GM04503 (cell line): Measurements from ENCODE around the gene AFAP1L1.
"Not testable (repeated sequence)": the region's sequence is repeated elsewhere in the genome, so short reads cannot be mapped to it uniquely, and the experiment has no call there.

Source experiments
- DNase-seq: peaks from one replicate; pipeline ENCODE4 v3.0.0-alpha.2; 2012; ENCODE audit warnings: low read depth

Gene AFAP1L1

DNA sequence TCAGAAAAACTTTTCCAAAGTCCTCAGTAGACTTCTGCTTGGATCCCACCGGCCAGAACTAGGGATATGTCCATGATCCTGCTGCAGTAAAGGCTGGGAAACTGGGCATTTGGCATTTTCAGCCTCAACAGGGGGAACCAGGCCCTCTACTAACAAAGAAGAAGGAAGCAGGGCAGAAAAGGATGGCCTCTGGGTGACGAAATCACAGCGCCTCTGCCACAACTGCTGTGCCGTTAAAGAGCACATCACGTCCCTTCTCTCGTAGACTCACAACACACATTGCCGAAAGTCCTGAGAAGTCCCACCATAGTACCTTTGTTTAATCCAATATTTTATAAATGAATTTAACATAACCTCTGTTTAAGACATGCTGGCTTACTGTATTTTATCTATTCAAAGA lies 10.4 kb upstream of the AFAP1L1 start:
- DNase-seq = no peak

DNA sequence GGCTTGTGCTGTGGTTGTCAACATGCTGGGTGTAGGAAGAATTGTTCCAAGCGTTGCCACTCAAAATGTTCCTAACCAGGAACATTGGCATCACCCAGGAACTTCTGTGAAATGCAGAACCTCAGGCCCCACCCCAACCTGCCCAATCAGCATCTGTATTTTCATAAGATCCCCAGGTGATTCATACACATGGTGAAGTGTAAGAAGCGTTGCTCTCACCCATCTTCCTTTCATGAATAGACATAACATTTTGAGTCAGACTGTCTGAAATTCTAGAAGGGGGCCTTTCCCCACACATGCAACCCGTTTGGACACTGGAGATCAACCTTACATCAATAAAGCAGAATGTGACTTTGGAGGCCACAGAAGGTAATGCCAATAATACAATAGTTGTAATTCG lies 9.3 kb upstream of the AFAP1L1 start:
- DNase-seq = no peak

- DNase-seq = no peak
These were observed 7.1 kb upstream of the AFAP1L1 start for GRCh38 chr5:149264439-149265067.

DNA sequence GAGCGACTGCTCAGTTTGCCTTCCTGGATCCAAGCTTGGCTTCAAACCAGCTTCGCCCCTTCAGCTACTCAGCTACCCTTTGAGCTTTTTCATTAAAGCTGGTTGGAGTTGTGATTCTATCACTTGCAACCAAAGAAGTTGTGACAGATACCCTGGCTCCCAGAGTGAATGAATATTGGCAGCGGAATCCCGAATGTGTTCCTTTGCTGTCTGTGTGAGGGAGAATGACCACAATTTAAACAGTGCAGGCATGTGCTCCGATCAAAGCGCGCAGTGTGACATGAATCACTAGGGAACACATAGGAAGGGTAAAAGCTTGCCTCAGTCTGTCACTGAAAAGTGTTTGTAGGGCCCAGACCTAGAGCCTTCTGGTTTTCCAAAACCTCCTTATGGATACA lies 6.6 kb upstream of the AFAP1L1 start:
- no peak for DNase-seq

- DNase-seq = no peak
These were observed 6.1 kb upstream of the AFAP1L1 start for GRCh38 chr5:149265597-149265996.

GRCh38 chr5:149267241-149267973 lies 4.3 kb upstream of the AFAP1L1 start:
- DNase-seq = no peak

GRCh38 chr5:149268928-149269557 lies 2.6 kb upstream of the AFAP1L1 start:
- no peak for DNase-seq

DNA sequence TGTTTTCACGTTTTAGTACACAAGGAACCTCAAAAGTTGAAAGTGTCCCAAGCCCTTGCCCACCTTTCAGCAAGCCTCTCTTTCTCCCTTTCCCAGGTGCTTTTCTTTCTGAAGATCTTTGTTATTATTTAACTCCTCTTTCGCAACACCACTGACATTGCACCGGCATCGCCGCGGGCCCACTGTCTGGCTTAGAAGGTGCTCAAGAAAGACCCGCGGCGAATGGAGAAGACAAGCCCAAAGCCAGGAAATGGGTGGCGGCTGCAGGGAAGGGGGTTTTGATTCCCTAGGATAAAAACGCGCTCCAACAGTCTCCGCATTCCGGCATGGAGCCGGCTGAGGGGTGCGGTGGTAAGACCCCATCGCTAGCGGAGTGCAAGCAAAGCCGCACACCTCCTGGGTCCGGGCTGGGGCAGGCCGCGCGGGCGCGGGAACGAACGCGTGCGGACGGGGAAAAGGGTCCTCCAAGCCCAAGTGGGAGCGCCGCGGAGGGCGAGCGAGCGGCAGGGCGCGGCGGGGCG lies 404 bp upstream of the AFAP1L1 start:
- no peak for DNase-seq

DNA sequence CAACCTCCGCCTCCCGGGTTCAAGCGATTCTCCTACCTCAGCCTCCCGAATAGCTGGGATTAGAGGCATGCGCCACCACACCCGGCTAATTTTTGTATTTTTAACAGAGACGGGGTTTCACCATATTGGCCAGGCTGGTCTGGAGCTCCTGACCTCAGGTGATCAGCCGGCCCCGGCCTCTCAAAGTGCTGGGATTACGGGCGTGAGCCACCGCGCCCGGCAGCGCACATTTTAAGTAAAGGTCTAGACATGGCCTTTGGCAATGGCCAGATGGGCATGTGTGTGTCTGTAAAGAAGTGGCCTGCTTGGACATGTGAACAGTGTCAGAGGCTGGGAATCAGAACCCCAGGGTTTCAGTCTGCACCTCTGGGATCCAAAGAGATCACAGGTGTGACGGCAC lies 1.1 kb downstream of the AFAP1L1 start:
- not testable (repeated sequence) for DNase-seq

- DNase-seq = no peak
These were observed 1.6 kb downstream of the AFAP1L1 start for GRCh38 chr5:149273237-149273636.

DNA sequence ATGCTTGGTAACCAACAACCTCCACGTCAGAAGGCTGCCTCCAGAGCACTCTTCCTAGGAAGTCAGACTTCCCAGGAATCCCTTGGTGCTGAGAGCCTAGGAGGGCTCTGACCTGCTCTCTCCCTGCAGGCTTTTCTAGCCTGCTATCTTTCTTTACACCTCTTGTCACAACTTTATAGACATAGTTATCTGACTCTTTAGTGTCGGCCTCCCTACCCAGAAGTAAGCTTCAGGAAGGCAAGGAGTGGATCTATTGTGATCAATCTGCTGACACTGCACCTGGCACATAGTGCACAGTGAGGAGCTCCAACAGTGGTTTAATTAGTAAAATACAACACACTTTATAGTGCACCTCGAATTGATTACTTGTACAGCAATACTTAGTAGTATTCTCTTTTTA lies 2.3 kb downstream of the AFAP1L1 start:
- no peak for DNase-seq

DNA sequence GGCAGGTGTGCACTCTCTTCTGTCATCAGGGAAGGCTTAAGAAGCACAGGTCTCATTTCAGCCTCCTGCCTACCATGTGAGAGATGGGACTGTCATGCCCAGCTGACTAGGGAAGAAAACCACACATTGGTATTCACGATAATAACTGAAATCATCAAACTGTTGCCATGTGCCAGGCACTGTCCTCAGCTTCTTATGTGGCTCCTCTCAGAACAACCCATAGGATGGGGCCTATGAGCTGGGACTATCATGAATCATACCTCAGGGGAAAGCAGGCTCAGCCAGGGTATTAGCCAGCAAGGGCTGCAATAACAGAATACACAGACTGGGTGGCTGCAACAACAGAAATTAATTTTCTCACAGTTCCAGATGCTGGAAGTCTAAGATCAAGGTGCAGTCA lies 3.3 kb downstream of the AFAP1L1 start:
- no peak for DNase-seq

- no peak for DNase-seq
These were observed 6.1 kb downstream of the AFAP1L1 start for GRCh38 chr5:149277801-149278200.

DNA sequence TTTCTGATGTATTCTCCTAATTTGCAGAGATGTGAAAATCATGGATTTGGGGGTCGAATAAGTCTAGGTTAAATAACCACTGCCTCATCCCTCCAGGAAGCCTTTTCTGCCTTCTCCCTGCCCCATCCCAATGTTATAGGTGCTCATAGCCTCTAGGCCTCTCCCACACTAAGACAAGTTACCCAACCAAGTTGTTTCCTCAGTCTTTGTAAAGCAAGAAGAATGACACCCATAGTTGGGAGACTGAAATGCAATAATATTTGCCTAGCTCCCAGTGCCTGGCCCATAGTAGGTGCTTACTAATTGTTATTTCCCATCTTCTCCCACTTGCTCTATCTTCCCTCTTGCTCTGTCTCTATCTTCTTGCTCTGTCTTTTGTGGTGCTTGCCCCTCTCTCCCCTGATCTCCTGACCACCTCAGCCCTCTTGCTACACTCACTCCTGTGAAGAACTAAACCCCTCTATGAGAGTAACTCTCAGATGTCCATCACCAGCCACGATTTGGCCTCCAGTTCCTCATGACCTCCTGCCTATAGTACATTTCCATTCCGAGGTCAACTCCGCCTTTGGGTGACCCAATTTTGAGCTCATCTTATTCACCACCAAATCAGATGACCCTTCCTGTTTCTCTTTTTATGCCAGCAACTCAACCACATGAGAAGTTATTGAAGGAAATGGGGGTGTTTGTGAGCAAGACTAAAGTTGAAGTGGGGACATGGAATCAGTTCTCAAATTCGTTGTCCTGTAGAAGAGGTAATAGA lies 7.0 kb downstream of the AFAP1L1 start:
- no peak for DNase-seq

- DNase-seq = no peak
These were observed 8.0 kb downstream of the AFAP1L1 start for GRCh38 chr5:149279661-149280060.

DNA sequence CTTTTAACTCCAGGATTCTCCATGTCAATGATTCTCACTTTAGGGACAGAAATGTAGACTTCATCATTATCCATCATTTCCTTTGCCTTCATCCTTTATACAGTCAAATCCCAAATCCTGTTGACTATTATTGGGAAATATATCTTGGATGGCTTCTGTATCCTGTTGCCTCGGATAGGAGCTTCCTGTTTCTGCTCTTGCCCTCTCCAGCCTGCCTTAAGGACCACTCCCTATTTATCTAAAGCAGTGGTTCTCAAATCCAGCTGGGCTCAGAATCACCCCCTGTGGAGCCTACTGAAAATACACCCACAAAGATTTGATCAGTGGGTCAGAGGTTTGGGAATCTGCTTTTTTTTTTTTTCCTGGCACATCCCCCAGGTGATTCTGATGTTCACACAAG lies 8.5 kb downstream of the AFAP1L1 start:
- no peak for DNase-seq

DNA sequence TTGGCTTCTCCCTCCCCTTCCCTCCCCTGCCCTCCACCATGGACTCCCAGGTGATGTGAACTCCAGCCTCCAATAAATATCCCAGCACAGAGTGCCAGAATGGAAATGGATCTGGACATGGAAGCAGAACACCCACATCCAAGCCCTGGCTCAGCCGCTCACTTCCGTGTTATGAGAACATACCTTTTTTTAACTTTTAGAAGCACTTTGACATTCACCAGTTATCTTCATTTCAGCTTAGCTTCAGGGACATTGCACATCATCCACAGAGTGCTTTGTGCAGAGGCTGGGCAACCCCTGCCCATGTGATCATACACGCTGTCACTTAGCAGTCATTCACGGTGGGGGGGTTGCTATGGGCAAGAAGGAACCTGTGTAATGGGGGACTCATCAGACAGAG lies 9.1 kb downstream of the AFAP1L1 start:
- DNase-seq = no peak

DNA sequence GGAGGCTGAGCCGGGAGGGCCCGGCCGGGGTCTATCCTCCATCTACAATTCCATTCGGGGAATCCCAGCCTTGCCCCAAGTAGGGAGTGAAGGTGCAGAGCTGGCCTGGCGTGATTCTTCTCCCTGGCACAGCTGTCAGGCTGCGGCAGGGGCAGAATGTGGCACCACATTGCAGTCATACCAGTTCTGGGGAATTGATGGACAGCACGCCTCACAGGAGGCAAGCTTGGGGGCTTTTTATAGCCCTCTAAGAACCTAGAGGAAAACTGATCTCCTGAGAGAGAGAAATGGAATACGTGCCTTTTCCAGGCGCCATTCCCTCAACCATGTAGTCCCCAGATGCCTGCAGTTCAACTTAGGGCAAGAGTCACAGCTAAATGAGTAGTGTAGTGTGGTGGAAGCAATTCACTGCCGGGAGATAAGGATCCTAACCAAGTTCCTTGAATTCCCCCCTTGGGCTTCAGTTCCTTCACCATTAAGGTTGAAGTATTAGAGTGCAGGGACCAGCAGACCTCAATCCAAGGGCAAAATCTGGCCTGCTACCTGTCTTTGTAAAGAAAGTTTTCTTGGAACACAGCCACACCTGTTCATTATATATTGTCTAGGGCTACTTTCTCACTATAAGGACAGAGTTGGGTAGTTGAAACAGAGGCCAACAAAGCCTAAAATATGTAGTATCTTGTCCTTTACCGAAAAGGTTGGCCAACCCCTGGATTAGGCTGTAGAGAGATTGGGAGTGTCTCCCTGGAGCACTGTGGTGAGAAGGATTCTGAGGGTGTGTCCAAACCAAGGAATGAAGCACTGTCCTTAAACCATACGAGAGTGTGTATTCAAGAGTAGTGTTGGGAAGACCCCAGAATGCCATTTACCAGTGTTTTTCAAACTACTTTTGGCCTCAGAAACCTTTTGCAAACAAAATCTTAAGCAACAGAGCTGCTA lies 10.6 kb downstream of the AFAP1L1 start:
- no peak for DNase-seq

DNA sequence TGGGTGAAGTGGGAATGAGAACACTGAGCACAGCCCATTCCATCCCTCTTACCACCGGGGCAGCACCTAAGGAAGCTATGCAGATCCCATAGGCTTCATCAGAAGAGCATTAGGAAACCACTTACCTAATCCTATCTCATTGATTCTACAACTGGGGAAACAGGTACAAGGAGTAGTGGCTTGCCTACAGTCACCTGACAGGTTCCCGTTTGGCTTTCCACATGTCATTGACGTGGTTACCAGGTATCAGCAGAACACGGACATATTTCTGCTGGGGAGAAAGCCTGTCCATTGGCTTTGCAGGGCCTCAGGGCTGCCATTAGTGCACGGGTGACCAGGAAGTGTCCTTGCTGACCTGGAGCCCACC lies 11.3 kb downstream of the AFAP1L1 start:
- DNase-seq = no peak

GRCh38 chr5:149283626-149284480 lies 12.2 kb downstream of the AFAP1L1 start:
- no peak for DNase-seq

DNA sequence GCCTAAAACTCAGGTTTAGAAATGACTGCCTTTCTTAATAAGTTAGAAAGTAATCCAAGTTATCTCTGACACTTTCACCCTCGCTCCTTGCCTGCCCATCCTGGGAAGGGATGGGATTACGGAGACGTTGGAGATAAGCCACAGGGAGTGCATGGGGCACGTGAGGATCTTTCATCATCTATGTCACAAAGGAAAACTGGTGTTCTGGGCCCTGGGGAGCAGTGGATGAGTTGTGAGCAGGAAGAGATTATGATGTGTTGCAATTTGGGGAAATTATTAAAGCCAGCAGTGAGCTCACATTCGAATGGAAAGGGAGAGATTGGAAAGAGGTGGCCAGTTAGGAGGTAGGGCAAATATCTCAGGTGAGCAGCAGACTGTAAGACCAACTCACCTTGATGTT lies 12.8 kb downstream of the AFAP1L1 start:
- DNase-seq = no peak
